GM23338 (cell line): ENCODE results near the gene SYT7.

ENCODE experiments used
- CREB1 ChIP-seq: fragments of 250-450 bp; sonication (Bioruptor Pico); IDR thresholded peaks from 2 replicates; pipeline ENCODE4 v1.5.0; 2020; ENCODE audit warnings: low read depth, mild to moderate bottlenecking, moderate library complexity
- CTCF ChIP-seq, 2 experiments: fragments of 200-600 bp in 1 of 2; sonication (generic) in 1 of 2; conservative IDR thresholded peaks; 2 replicates each; pipeline versions ENCODE4 v1.5.1 to v1.6.1; 2016 to 2017; ENCODE audit warnings: antibody characterized with exemption in 2 of 2, low read depth in 2 of 2, mild to moderate bottlenecking in 2 of 2, moderate library complexity in 1 of 2
- EZH2 ChIP-seq: fragments of 200-600 bp; sonication (generic); IDR thresholded peaks from one replicate; pipeline ENCODE4 v1.8.0; 2017; ENCODE audit warnings: antibody characterized with exemption, mild to moderate bottlenecking, low read depth; ENCODE audit not compliant: unreplicated experiment
- EZH2phosphoT487 ChIP-seq: fragments of 200-600 bp; sonication (generic); IDR thresholded peaks from one replicate; pipeline ENCODE4 v1.8.1; 2018; ENCODE audit warnings: antibody characterized with exemption; ENCODE audit not compliant: unreplicated experiment
- JUNB ChIP-seq: IDR thresholded peaks from one replicate; pipeline ENCODE4 v1.6.1; 2016; ENCODE audit warnings: antibody characterized with exemption; ENCODE audit not compliant: unreplicated experiment
- POLR2AphosphoS5 ChIP-seq: IDR thresholded peaks from 2 replicates; pipeline ENCODE4 v1.6.1; 2016; ENCODE audit warnings: antibody characterized with exemption, low read depth
- REST ChIP-seq: IDR thresholded peaks from one replicate; pipeline ENCODE4 v1.6.1; 2018; ENCODE audit warnings: antibody characterized with exemption; ENCODE audit not compliant: unreplicated experiment
- ZNF114 ChIP-seq: fragments of 250-450 bp; sonication (Bioruptor Pico); IDR thresholded peaks from 2 replicates; pipeline ENCODE4 v1.5.0; 2020; ENCODE audit warnings: mild to moderate bottlenecking, moderate library complexity
- ZNF331 ChIP-seq: fragments of 250-450 bp; sonication (Bioruptor Pico); IDR thresholded peaks from 2 replicates; pipeline ENCODE4 v1.5.0; 2020; ENCODE audit warnings: low read depth, mild to moderate bottlenecking, moderate library complexity

DNA sequence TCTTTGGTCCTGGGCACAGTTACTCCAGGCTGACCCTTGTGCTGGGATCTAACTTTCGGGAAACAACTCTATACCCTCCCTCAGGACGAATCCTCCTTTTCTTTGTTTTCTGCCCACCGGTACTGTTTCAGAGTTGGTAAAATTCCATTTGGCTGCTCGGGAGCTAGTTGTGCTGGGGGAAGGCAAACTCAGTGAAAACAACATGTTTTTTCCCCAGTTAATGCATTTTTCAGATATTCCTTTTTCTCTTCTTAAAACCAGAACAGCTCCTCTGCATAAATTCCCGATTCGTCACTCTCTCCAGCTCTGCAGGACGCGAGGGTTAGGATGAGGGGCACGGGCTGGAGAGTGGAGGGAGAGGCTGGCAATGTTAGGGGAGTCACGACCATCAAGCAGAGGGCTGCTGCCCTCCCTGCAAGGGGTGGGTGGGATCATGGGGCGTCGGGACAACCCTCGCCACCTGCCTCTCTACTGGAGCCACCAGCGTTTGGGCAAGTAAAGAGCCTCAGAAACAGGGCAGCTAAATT lies 41.0 kb downstream of the SYT7 start:
- TF ChIP-seq CTCF (conservative IDR thresholded peaks at IDR 0.05; ENCODE audit: low read depth in 2 of 2) (no peak), CREB1 (CRISPR knock-in tag) (no peak), EZH2 (no peak), REST (no peak), POLR2AphosphoS5 (no peak), EZH2phosphoT487 (no peak), ZNF114 (CRISPR knock-in tag) (no peak), ZNF331 (CRISPR knock-in tag) (no peak), JUNB (no peak)
